Right renal pelvis (tissue), 4 donors: ENCODE results near the gene MFF. TPM values are rescaled to one million over a fixed set of nuclear protein-coding genes. Genes with fewer than 3 reads are reported as not detected.

ENCODE experiments used
- DNase-seq, 4 donors: peaks; one replicate each; pipeline ENCODE4 v3.0.0-alpha.2; 2013; ENCODE audit warnings: low read depth in 4 of 4, low spot score in 3 of 4, missing footprints in 1 of 4
- polyA plus RNA-seq, 4 donors: library from polyadenylated mRNA; unstranded; fragments of 120-200 nt; gene quantifications; one replicate each; pipeline ENCODE4 v1.2.1, GENCODE V29; 2013; ENCODE audit not compliant: insufficient read length in 4 of 4

Gene MFF
- polyA plus RNA-seq, 4 donors: 118 to 146 (median 140) TPM

- DNase-seq: no peak
Measured at GRCh38 chr2:227404585-227405271, 79.7 kb downstream of the MFF start.

DNA sequence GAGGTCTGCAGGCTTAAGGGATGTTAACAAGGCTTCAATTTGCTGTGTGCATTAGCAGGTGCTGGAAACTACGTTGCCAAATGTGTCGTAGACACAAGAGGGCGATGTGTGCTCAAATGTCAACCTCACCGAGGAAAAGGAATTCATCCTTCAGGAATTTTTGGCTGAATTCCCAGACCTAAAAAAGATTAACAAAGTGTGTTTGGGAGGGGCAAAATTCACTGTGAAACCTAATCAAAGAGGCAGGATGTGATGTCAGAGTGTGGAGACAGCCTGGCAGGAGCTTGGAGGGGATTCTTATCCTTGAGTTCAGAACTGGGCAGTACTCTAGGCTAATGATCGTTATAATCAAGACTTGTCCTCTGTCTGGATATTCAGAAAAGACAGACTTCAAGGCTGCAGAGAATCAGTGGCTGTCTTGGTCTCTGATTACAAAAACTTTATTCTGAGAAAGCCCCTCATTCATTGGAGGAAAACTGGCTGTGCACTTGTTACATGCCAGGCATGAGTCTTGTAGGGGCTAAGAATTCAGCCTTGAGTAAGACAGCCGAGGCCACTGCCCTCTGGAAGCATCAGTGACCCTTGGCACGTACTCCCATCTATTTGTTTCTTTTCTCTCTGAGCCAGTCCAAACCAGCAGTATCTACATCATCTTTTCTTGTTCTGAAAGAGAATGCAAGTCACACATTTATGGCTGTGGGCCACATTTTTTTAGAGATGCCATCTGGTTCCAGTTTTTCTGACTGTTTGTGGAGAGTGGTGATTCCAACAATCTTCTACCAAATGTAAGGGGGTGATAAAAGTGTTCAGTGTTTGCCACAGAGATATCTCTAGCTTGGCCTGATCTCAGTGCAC is 81.4 kb downstream of the MFF start:
- DNase-seq: peak; percentile 77 to 95 (median 92)

Other genes starting within 250 kb of the MFF start
- gene COL4A4, start 161.0 kb upstream of the MFF start, polyA plus RNA-seq: 10 to 100 TPM; 45.7 to 69.7 (median 56.2) TPM
- 10 to 100 TPM; 41.9 to 64.6 (median 57.6) TPM for gene COL4A3, start 160.6 kb upstream of the MFF start, polyA plus RNA-seq
- gene TM4SF20, start 54.1 kb downstream of the MFF start, polyA plus RNA-seq: under 1 TPM; 0.05 to 0.21 (median 0.13) TPM
- gene SCYGR1, start 62.7 kb downstream of the MFF start, polyA plus RNA-seq: not detected
- gene AGFG1, start 146.9 kb downstream of the MFF start, polyA plus RNA-seq: 10 to 100 TPM; 70.8 to 80.9 (median 73.7) TPM